K562 (cell line): ENCODE results near the gene GBF1. TPM values are rescaled to one million over a fixed set of nuclear protein-coding genes. Genes with fewer than 3 reads are reported as not detected.

Experiments
- ARID1B ChIP-seq: fragments of 450-650 bp; IDR thresholded peaks from 2 replicates; pipeline ENCODE4 v1.6.1; 2016; ENCODE audit warnings: antibody characterized with exemption, mild to moderate bottlenecking, inconsistent platforms
- CEBPB ChIP-seq: fragments of 450-650 bp; IDR thresholded peaks from 2 replicates; pipeline ENCODE4 v1.6.1; 2016; ENCODE audit warnings: missing genetic modification characterization, missing compliant biosample characterization
- ELF4 ChIP-seq: fragments of 450-650 bp; formaldehyde crosslinking; IDR thresholded peaks from 2 replicates; pipeline ENCODE4 v1.4.0; 2022; ENCODE audit warnings: missing genetic modification characterization
- ELK1 ChIP-seq: sonication (generic); formaldehyde crosslinking; IDR thresholded peaks from 2 replicates; pipeline ENCODE4 v1.8.1; 2022; ENCODE audit warnings: missing genetic modification reagents
- HLTF ChIP-seq: fragments of 450-650 bp; IDR thresholded peaks from 2 replicates; pipeline ENCODE4 v1.6.1; 2016
- SMARCA5 ChIP-seq: fragments of 450-650 bp; IDR thresholded peaks from 2 replicates; pipeline ENCODE4 v1.6.1; 2016
- SRSF1 ChIP-seq: fragments of 200-400 bp; formaldehyde crosslinking; IDR thresholded peaks from 2 replicates; pipeline ENCODE4 v1.6.1; 2017; ENCODE audit warnings: mild to moderate bottlenecking, low read depth, low read length, moderate library complexity
- YBX1 ChIP-seq: fragments of 450-650 bp; IDR thresholded peaks from 2 replicates; pipeline ENCODE4 v1.7.1; 2016; ENCODE audit warnings: mild to moderate bottlenecking
- ZBTB1 ChIP-seq: sonication (generic); formaldehyde crosslinking; IDR thresholded peaks from 2 replicates; pipeline ENCODE4 v1.8.1; 2023; ENCODE audit warnings: missing genetic modification reagents, low read depth, mild to moderate bottlenecking, borderline replicate concordance
- ZNF165 ChIP-seq: fragments of 250-450 bp; sonication (Bioruptor Pico); IDR thresholded peaks from 2 replicates; pipeline ENCODE4 v1.4.0; 2020; ENCODE audit warnings: borderline replicate concordance
- ZNF282 ChIP-seq: sonication (generic); formaldehyde crosslinking; IDR thresholded peaks from 2 replicates; pipeline ENCODE4 v1.8.1; 2023; ENCODE audit warnings: missing genetic modification reagents
- polyA plus RNA-seq, 8 experiments: library from polyadenylated mRNA; depleted of rRNA in 4 of 8; stranded (reverse) in 5 of 8; unstranded in 3 of 8; fragments of >200 nt; fragmentation: Nextera tagmentation in 2 of 8; fragmentation: Illumina TruSeq in 1 of 8; extraction: Ambion mirVana in 2 of 8; extraction: Trizol in 1 of 8; gene quantifications; 2 replicates each; pipeline versions ENCODE4 v1.2.1 to v1.2.3, GENCODE V29; 2011 to 2014; ENCODE audit warnings: inconsistent platforms in 1 of 8, missing spikeins in 1 of 8
- total RNA-seq, 7 experiments: library from RNA; depleted of rRNA in 6 of 7; stranded (reverse); fragments of >200 nt in 6 of 7; fragmentation: Illumina TruSeq in 2 of 7; extraction: Trizol in 2 of 7; gene quantifications; 2 replicates each; pipeline versions ENCODE4 v1.2.1 to v1.2.3, GENCODE V29; 2011 to 2021; ENCODE audit warnings: low replicate concordance in 1 of 7
- TF ChIP-seq, protein P1 (sequence below): fragments of 250-450 bp; sonication (Bioruptor Pico); IDR thresholded peaks from 2 replicates; pipeline ENCODE4 v1.5.0; 2021
- TF ChIP-seq, protein P2 (sequence below): fragments of 450-650 bp; formaldehyde crosslinking; IDR thresholded peaks from 2 replicates; pipeline ENCODE4 v1.4.0; 2020; ENCODE audit warnings: mild to moderate bottlenecking, moderate library complexity
- TF ChIP-seq, protein P3 (sequence below): sonication (generic); formaldehyde crosslinking; IDR thresholded peaks from 2 replicates; pipeline ENCODE4 v1.8.0; 2022; ENCODE audit warnings: mild to moderate bottlenecking, missing genetic modification reagents

The GBF1 gene
- total and polyA plus RNA-seq, 9 of the 15 experiments (the other 6 are each of a cell fraction or from before 2014, with no cell fraction given) = 0.69 to 28.0 (median 10.3) TPM

DNA sequence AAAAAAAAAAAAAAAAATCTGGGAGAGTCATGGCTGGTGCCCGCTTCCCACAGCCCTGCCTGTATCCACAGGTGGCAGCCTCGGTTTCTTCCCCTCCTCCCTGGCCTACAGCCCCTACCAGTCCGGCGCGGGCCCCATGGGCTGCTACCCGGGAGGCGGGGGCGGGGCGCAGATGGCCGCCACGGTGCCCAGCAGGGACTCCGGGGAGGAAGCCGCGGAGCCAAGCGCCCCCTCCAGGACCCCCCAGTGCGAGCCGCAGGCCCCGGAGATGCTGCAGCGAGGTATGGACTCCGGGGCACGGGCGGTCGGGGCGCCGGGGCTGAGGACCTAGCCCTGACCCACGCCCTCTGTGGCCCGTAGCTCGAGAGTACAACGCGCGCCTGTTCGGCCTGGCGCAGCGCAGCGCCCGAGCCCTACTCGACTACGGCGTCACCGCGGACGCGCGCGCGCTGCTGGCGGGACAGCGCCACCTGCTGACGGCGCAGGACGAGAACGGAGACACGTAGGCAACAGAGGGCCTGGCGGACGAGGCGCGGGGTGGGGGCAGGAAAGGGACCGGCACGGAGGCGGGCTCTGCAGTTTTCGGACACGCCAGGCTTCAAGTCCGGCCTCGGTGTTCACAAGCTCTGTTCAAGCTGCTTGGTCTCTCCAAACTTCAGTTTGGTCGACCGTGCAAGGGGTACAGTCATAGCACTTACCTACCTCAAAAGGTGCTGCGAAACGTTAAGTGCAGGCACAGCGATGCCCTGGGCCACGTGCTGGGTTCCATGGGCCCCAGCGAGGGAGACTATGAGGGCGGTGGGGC, 154.1 kb downstream of the GBF1 start (continued):
- TF ChIP-seq ZNF165 (CRISPR knock-in tag) = no peak
- TF ChIP-seq, protein P1, sequence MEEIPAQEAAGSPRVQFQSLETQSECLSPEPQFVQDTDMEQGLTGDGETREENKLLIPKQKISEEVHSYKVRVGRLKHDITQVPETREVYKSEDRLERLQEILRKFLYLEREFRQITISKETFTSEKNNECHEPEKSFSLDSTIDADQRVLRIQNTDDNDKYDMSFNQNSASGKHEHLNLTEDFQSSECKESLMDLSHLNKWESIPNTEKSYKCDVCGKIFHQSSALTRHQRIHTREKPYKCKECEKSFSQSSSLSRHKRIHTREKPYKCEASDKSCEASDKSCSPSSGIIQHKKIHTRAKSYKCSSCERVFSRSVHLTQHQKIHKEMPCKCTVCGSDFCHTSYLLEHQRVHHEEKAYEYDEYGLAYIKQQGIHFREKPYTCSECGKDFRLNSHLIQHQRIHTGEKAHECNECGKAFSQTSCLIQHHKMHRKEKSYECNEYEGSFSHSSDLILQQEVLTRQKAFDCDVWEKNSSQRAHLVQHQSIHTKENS (CRISPR knock-in tag) = no peak
- no peak for TF ChIP-seq HLTF
- TF ChIP-seq YBX1 = no peak
- no peak for TF ChIP-seq ELK1 (CRISPR knock-in tag)
- no peak for TF ChIP-seq ELF4 (CRISPR knock-in tag)
- TF ChIP-seq, protein P2, sequence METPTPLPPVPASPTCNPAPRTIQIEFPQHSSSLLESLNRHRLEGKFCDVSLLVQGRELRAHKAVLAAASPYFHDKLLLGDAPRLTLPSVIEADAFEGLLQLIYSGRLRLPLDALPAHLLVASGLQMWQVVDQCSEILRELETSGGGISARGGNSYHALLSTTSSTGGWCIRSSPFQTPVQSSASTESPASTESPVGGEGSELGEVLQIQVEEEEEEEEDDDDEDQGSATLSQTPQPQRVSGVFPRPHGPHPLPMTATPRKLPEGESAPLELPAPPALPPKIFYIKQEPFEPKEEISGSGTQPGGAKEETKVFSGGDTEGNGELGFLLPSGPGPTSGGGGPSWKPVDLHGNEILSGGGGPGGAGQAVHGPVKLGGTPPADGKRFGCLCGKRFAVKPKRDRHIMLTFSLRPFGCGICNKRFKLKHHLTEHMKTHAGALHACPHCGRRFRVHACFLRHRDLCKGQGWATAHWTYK = no peak; the same call in 1 of the 2 replicates
- TF ChIP-seq ARID1B = 0 out of 2 replicates have a peak, but pooled peaks have one; percentile 6
- no peak for TF ChIP-seq SRSF1
- TF ChIP-seq ZNF282 = no peak
- no peak for TF ChIP-seq SMARCA5
- TF ChIP-seq ZBTB1 = no peak
- TF ChIP-seq, protein P3, sequence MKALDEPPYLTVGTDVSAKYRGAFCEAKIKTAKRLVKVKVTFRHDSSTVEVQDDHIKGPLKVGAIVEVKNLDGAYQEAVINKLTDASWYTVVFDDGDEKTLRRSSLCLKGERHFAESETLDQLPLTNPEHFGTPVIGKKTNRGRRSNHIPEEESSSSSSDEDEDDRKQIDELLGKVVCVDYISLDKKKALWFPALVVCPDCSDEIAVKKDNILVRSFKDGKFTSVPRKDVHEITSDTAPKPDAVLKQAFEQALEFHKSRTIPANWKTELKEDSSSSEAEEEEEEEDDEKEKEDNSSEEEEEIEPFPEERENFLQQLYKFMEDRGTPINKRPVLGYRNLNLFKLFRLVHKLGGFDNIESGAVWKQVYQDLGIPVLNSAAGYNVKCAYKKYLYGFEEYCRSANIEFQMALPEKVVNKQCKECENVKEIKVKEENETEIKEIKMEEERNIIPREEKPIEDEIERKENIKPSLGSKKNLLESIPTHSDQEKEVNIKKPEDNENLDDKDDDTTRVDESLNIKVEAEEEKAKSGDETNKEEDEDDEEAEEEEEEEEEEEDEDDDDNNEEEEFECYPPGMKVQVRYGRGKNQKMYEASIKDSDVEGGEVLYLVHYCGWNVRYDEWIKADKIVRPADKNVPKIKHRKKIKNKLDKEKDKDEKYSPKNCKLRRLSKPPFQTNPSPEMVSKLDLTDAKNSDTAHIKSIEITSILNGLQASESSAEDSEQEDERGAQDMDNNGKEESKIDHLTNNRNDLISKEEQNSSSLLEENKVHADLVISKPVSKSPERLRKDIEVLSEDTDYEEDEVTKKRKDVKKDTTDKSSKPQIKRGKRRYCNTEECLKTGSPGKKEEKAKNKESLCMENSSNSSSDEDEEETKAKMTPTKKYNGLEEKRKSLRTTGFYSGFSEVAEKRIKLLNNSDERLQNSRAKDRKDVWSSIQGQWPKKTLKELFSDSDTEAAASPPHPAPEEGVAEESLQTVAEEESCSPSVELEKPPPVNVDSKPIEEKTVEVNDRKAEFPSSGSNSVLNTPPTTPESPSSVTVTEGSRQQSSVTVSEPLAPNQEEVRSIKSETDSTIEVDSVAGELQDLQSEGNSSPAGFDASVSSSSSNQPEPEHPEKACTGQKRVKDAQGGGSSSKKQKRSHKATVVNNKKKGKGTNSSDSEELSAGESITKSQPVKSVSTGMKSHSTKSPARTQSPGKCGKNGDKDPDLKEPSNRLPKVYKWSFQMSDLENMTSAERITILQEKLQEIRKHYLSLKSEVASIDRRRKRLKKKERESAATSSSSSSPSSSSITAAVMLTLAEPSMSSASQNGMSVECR (CRISPR knock-in tag) = peak; percentile 90
- TF ChIP-seq CEBPB (tag) = no peak
